Prostate gland (tissue), 2 donors: ENCODE results near the gene UBE2U. TPM values are rescaled to one million over a fixed set of nuclear protein-coding genes. Genes with fewer than 3 reads are reported as not detected.
A peak's percentile ranks its signal among the peaks of the same experiment; 100 is the strongest.

Experiments
- DNase-seq: peaks from one replicate; pipeline ENCODE4 v3.0.0-alpha.2; 2019; ENCODE audit warnings: low spot score
- H3K27ac ChIP-seq, 2 donors: fragments of 200-600 bp; sonication (generic); 2 replicates each; pipeline ENCODE4 v1.5.1; 2017 to 2019
- H3K27me3 ChIP-seq: fragments of 200-600 bp; sonication (generic); replicated peaks from 2 replicates; pipeline ENCODE4 v1.5.1; 2019; ENCODE audit not compliant: insufficient read depth
- H3K36me3 ChIP-seq, 2 donors: fragments of 200-600 bp; sonication (generic); 1 replicate in 1 of 2; 2 replicates in 1 of 2; pipeline versions ENCODE4 v1.5.1 to v1.8.1; 2017 to 2019
- H3K4me1 ChIP-seq: fragments of 200-600 bp; sonication (generic); replicated peaks from 2 replicates; pipeline ENCODE4 v1.5.1; 2019
- H3K4me3 ChIP-seq, 2 donors: fragments of 200-600 bp; sonication (generic); 2 replicates each; pipeline ENCODE4 v1.5.1; 2017 to 2019
- H3K9me3 ChIP-seq: fragments of 200-600 bp; sonication (generic); 2 replicates; pipeline ENCODE4 v1.5.1; 2017
- CTCF ChIP-seq, 4 experiments: fragments of 200-600 bp in 2 of 4; fragments of 450-650 bp in 2 of 4; sonication (generic) in 2 of 4; IDR thresholded peaks; 1 replicate in 3 of 4; 2 replicates in 1 of 4; pipeline ENCODE4 v1.5.1; 2016 to 2019; ENCODE audit warnings: antibody characterized with exemption in 4 of 4, mild to moderate bottlenecking in 2 of 4, moderate library complexity in 2 of 4
- POLR2A ChIP-seq: fragments of 450-650 bp; IDR thresholded peaks from one replicate; pipeline ENCODE4 v1.6.1; 2016; ENCODE audit warnings: antibody characterized with exemption, mild to moderate bottlenecking
- POLR2AphosphoS5 ChIP-seq: sonication (generic); formaldehyde crosslinking; IDR thresholded peaks from one replicate; pipeline ENCODE4 v1.6.1; 2017; ENCODE audit warnings: antibody characterized with exemption
- WGBS: methylation state at CpG from one replicate; pipeline ENCODE4 v1.1.5; 2018; 5-methylcytosine and 5-hydroxymethylcytosine counted together
- intact Hi-C: fragments of 100-400 bp; cut with DNase I; formaldehyde crosslinking; loops from one replicate; pipeline ENCODE4 v1.14.2; 2022
- total RNA-seq, 2 donors: library from RNA; depleted of rRNA; stranded (reverse); fragments of >200 nt; gene quantifications; one replicate each; pipeline ENCODE4 v1.1.0, GENCODE V29; 2016

Gene UBE2U
- total RNA-seq, 2 donors from 2014 or later, result 1.8 TPM; not detected in 1

GRCh38 chr1:64268653-64269557 lies 65.5 kb downstream of the UBE2U start:
- H3K4me1 ChIP-seq, result no peaks in the 10 kb centered on the region
- H3K27ac ChIP-seq, result no peak overlapping the region
- no peak overlapping the region for H3K4me3 ChIP-seq
- no peaks in the 10 kb centered on the region for H3K27me3 ChIP-seq
- no peaks in the 10 kb centered on the region for H3K36me3 ChIP-seq
- intact Hi-C loops, result loop anchor here (5.0 kb wide), 1 partner anchor 393 kb away; no protein-coding TSS in a partner anchor
- 50% methylated on average over 23 of the region's 23 CpGs for WGBS
- peak; percentile 77 for DNase-seq
- H3K9me3 ChIP-seq, result no peaks in the 10 kb centered on the region
- TF ChIP-seq POLR2AphosphoS5 (peak; percentile 45), CTCF (IDR thresholded peaks at IDR 0.05) (peak; percentile 58 to 84 (median 72)), POLR2A (no peak)

DNA sequence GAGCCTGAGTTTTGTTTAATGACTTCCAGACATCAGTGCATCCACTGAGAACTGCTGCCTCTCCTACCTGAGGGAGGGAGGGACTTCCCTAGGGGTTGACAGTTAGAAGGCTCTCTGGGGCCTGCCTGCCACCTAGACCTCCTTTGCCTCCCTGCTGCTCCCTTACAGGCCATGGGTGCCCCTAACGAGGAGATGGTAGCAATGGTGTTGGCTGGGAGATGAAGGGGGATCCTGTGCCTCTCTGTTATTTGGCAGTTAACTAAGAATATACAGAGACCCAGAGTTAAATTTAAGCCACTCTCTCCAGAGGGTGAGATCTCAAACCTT lies 66.1 kb downstream of the UBE2U start:
- no peaks in the 10 kb centered on the region for H3K4me1 ChIP-seq
- H3K9me3 ChIP-seq, result no peaks in the 10 kb centered on the region
- no peaks in the 10 kb centered on the region for H3K27me3 ChIP-seq
- H3K36me3 ChIP-seq, result no peaks in the 10 kb centered on the region
- DNase-seq, result no peak
- no peak overlapping the region for H3K27ac ChIP-seq
- WGBS, result 81% methylated on average over 1 of the region's 1 CpG
- no peak for TF ChIP-seq POLR2A
- no peak for TF ChIP-seq CTCF (IDR thresholded peaks at IDR 0.05)
- no peak for TF ChIP-seq POLR2AphosphoS5
- H3K4me3 ChIP-seq, result no peak overlapping the region
- intact Hi-C loops, result loop anchor here (5.0 kb wide), 1 partner anchor 393 kb away; no protein-coding TSS in a partner anchor

DNA sequence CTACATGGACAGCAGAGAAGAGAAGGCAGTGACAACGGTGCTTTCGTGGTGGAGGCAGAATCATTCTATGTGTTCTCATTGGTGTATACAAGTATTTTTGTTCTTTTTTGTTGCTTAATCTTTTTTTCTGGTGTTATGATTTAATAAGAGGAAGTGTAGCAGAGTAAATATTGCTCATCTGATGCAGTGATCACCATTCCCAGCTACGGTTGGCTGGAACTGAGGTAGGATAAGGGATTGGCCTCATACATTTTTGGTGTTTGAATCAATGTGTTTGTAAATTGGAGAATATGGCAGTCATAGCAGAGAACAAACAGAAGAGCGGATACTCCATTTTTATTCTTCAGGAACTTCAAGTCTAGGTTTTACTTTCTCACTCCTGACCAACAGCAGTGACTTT lies 76.6 kb downstream of the UBE2U start:
- Histone ChIP-seq H3K9me3 (no peaks in the 10 kb centered on the region), H3K36me3 (no peaks in the 10 kb centered on the region), H3K4me3 (no peak overlapping the region), H3K27ac (no peak overlapping the region), H3K4me1 (no peaks in the 10 kb centered on the region), H3K27me3 (no peaks in the 10 kb centered on the region)
- intact Hi-C loops, result no loop called here
- no peak for TF ChIP-seq CTCF (IDR thresholded peaks at IDR 0.05)
- no peak for TF ChIP-seq POLR2A
- TF ChIP-seq POLR2AphosphoS5, result no peak
- DNase-seq, result no peak
- 71% methylated on average over 4 of the region's 4 CpGs for WGBS

GRCh38 chr1:64282351-64282750 lies 78.9 kb downstream of the UBE2U start:
- Histone ChIP-seq H3K4me1 (no peaks in the 10 kb centered on the region), H3K4me3 (no peak overlapping the region), H3K27ac (no peak overlapping the region), H3K9me3 (no peaks in the 10 kb centered on the region), H3K36me3 (no peaks in the 10 kb centered on the region), H3K27me3 (no peaks in the 10 kb centered on the region)
- TF ChIP-seq POLR2A (no peak), CTCF (IDR thresholded peaks at IDR 0.05) (no peak), POLR2AphosphoS5 (no peak)
- intact Hi-C loops, result no loop called here
- peak; percentile 10 for DNase-seq
- 32% methylated on average over 4 of the region's 4 CpGs for WGBS

DNA sequence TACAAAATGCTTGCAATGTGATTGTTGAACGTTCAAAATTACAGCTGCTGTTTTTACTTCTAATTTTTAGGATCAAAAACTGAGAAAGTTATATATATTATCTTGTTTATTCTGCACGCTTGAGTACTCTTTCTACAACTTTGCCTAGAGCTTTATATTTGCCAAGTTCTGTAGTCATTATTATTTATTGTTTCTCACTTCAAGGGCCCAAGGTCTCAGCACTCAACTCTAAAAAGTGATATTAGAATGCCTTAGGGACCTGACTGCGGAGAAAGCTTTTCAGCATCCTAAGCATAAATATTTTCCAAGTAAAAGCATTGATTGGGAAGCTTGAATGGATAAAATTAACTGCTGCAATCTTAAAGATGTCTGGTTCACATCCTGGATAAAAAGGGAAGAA lies 83.6 kb downstream of the UBE2U start:
- TF ChIP-seq POLR2A, result no peak
- TF ChIP-seq CTCF (IDR thresholded peaks at IDR 0.05), result no peak
- no peak for TF ChIP-seq POLR2AphosphoS5
- Histone ChIP-seq H3K9me3 (no peaks in the 10 kb centered on the region), H3K36me3 (no peaks in the 10 kb centered on the region), H3K4me3 (no peak overlapping the region), H3K27ac (no peak overlapping the region), H3K27me3 (no peaks in the 10 kb centered on the region), H3K4me1 (no peaks in the 10 kb centered on the region)
- 18% methylated on average over 3 of the region's 3 CpGs for WGBS
- intact Hi-C loops, result no loop called here
- DNase-seq, result no peak
